Activated CD4-positive, alpha-beta T cell treated with anti-CD3 and anti-CD28 coated beads for 4 hours (primary cell): ENCODE data around the gene SPIN2B.
"Not testable (repeated sequence)": the region's sequence is repeated elsewhere in the genome, so short reads cannot be mapped to it uniquely, and the experiment has no call there.

Experiments used
- DNase-seq, 2 donors: peaks; one replicate each; pipeline ENCODE4 v3.0.0-alpha.2; 2020

The SPIN2B gene

GRCh38 chrX:57121162-57121755, at the start of gene SPIN2B:
SPIN2B (minus strand) TSS chrX:57121548.
- DNase-seq: peak; percentile 67 to 75

GRCh38 chrX:57156397-57157049, 35.2 kb upstream of the SPIN2B start:
- DNase-seq: no peak

GRCh38 chrX:57155171-57155570, 33.8 kb upstream of the SPIN2B start:
- DNase-seq: no peak

GRCh38 chrX:57152222-57152621, 30.9 kb upstream of the SPIN2B start:
- not testable (repeated sequence) for DNase-seq

GRCh38 chrX:57138674-57139073, 17.3 kb upstream of the SPIN2B start:
- DNase-seq: no peak

GRCh38 chrX:57137501-57137900, 16.2 kb upstream of the SPIN2B start:
- no peak for DNase-seq

- not testable (repeated sequence) for DNase-seq
Measured at GRCh38 chrX:57137073-57137472, 15.7 kb upstream of the SPIN2B start, which contains the start of gene SPIN2A. SPIN2A (minus strand) TSS chrX:57137397; CDS start chrX:57136597, 800 bp downstream.

GRCh38 chrX:57136589-57136988, 15.2 kb upstream of the SPIN2B start:
- not testable (repeated sequence) for DNase-seq

GRCh38 chrX:57135287-57135686, 13.9 kb upstream of the SPIN2B start:
- no peak for DNase-seq

GRCh38 chrX:57134702-57135101, 13.4 kb upstream of the SPIN2B start:
- no peak for DNase-seq

GRCh38 chrX:57133706-57134105, 12.4 kb upstream of the SPIN2B start:
- no peak for DNase-seq

- not testable (repeated sequence) for DNase-seq
Measured at GRCh38 chrX:57133284-57133683, 11.9 kb upstream of the SPIN2B start.

GRCh38 chrX:57132046-57132445, 10.7 kb upstream of the SPIN2B start:
- DNase-seq: no peak

- no peak for DNase-seq
Measured at GRCh38 chrX:57121816-57122215, 468 bp upstream of the SPIN2B start.

- DNase-seq: not testable (repeated sequence)
Measured at GRCh38 chrX:57120619-57121161, 658 bp downstream of the SPIN2B start.

GRCh38 chrX:57119416-57119815, 1.9 kb downstream of the SPIN2B start:
- DNase-seq: no peak

GRCh38 chrX:57117566-57117965, 3.8 kb downstream of the SPIN2B start:
- DNase-seq: not testable (repeated sequence)

- no peak for DNase-seq
Measured at GRCh38 chrX:57104921-57105398, 16.4 kb downstream of the SPIN2B start.

GRCh38 chrX:57104406-57104805, 16.9 kb downstream of the SPIN2B start:
- DNase-seq: no peak

- no peak for DNase-seq
Measured at GRCh38 chrX:57103489-57103888, 17.9 kb downstream of the SPIN2B start.

- DNase-seq: not testable (repeated sequence)
Measured at GRCh38 chrX:57102918-57103317, 18.4 kb downstream of the SPIN2B start.

GRCh38 chrX:57083143-57083542, 38.2 kb downstream of the SPIN2B start:
- DNase-seq: no peak

GRCh38 chrX:57074458-57074857, 46.9 kb downstream of the SPIN2B start:
- no peak for DNase-seq
